HCT116 (cell line): ENCODE measurements around the gene BRD7. TPM values are rescaled to one million over a fixed set of nuclear protein-coding genes. Genes with fewer than 3 reads are reported as not detected.

Experiments
- ATAC-seq: fragments of 200-7000 bp; cut with Tn5 transposase; 2 replicates; pipeline ENCODE4 v1.9.1; 2020; ENCODE audit warnings: mild to moderate bottlenecking, moderate library complexity
- BruUV-seq: library from RNA; stranded (reverse); fragments of 400-500 nt; replicated peaks from 2 replicates; lab custom pipeline; 2021; lab: Mats Ljungman, UMichigan
- CTCF ChIA-PET: fragments of 300-600 bp; sonication (Branson Sonifier 250); formaldehyde crosslinking; loops from one replicate; lab custom pipeline; 2021; ENCODE audit warnings: antibody characterized with exemption; lab: Charles Lee
- POLR2A ChIA-PET: fragments of 300-600, 350-600 bp; sonication (Branson Sonifier 250); formaldehyde crosslinking; loops from one replicate; lab custom pipeline; 2021; ENCODE audit warnings: antibody characterized with exemption; lab: Charles Lee
- RAD21 ChIA-PET, 2 experiments: fragments of 300-600 bp; sonication (Branson Sonifier 250); formaldehyde crosslinking; loops; one replicate each; lab custom pipeline; 2023; ENCODE audit warnings: low total read pairs in 2 of 2; ENCODE audit not compliant: uncharacterized antibody in 2 of 2, unreplicated experiment in 2 of 2, low non-redundant PET in 1 of 2; lab: Charles Lee
- DNase-seq: peaks from one replicate; pipeline ENCODE4 v3.0.0-alpha.2; 2010; ENCODE audit warnings: low read depth, low spot score
- H2AFZ ChIP-seq: fragments of 200-600 bp; shearing (Covaris generic), sonication (generic); 2 replicates; pipeline ENCODE4 v1.6.1; 2017; ENCODE audit warnings: low read depth, mixed run types, mixed read lengths, antibody characterized with exemption, low read length; ENCODE audit not compliant: poor library complexity, severe bottlenecking
- H3K27ac ChIP-seq: 2 replicates; pipeline ENCODE4 v1.5.1; 2012; ENCODE audit warnings: low read depth, low read length
- H3K27me3 ChIP-seq: fragments of 200-600 bp; sonication (generic); 2 replicates; pipeline ENCODE4 v1.6.1; 2016; ENCODE audit warnings: mixed run types, low read length, mixed read lengths; ENCODE audit not compliant: insufficient read depth
- H3K36me3 ChIP-seq, 2 experiments: fragments of 200-500 bp in 1 of 2; fragments of 200-600 bp in 1 of 2; sonication (Bioruptor generic) in 1 of 2; sonication (generic) in 1 of 2; 2 replicates each; pipeline versions ENCODE4 v1.5.1 to v1.6.1; 2014 to 2016; ENCODE audit warnings: low read length in 2 of 2, inconsistent platforms in 1 of 2, mixed read lengths in 1 of 2, mixed run types in 1 of 2; ENCODE audit not compliant: insufficient read depth in 2 of 2, control insufficient read depth in 1 of 2
- H3K4me1 ChIP-seq, 2 experiments: fragments of 200-600 bp in 1 of 2; sonication (generic) in 1 of 2; 2 replicates each; pipeline versions ENCODE4 v1.5.1 to v1.6.1; 2012 to 2017; ENCODE audit warnings: low read length in 2 of 2, inconsistent platforms in 1 of 2, mild to moderate bottlenecking in 1 of 2, mixed read lengths in 1 of 2, mixed run types in 1 of 2, moderate library complexity in 1 of 2; ENCODE audit not compliant: insufficient read depth in 2 of 2, control insufficient read depth in 1 of 2
- H3K4me2 ChIP-seq: fragments of 200-600 bp; sonication (generic); 2 replicates; pipeline ENCODE4 v1.6.1; 2017; ENCODE audit warnings: mixed run types, low read length, mixed read lengths
- H3K4me3 ChIP-seq, 2 experiments: fragments of 200-600 bp in 1 of 2; sonication (generic) in 1 of 2; replicated peaks in 1 of 2; 2 replicates each; pipeline ENCODE4 v1.5.1; 2011 to 2016; ENCODE audit warnings: low read length in 2 of 2, control low read depth in 1 of 2, low read depth in 1 of 2, mild to moderate bottlenecking in 1 of 2, mixed read lengths in 1 of 2, mixed run types in 1 of 2
- H3K79me2 ChIP-seq: fragments of 200-600 bp; sonication (generic); 2 replicates; pipeline ENCODE4 v1.6.1; 2017; ENCODE audit warnings: mild to moderate bottlenecking, mixed run types, low read length, moderate library complexity, mixed read lengths; ENCODE audit not compliant: insufficient read depth
- H3K9ac ChIP-seq: fragments of 200-600 bp; sonication (generic); 2 replicates; pipeline ENCODE4 v1.6.1; 2016; ENCODE audit warnings: low read length, mixed read lengths
- H3K9me2 ChIP-seq: fragments of 200-600 bp; sonication (generic), shearing (Covaris generic); 2 replicates; pipeline ENCODE4 v1.6.1; 2017; ENCODE audit warnings: mixed run types, mild to moderate bottlenecking, moderate library complexity; ENCODE audit not compliant: insufficient read depth
- H3K9me3 ChIP-seq, 2 experiments: fragments of 200-500 bp in 1 of 2; fragments of 200-600 bp in 1 of 2; sonication (Bioruptor generic) in 1 of 2; sonication (generic) in 1 of 2; 2 replicates each; pipeline ENCODE4 v1.6.1; 2014 to 2017; ENCODE audit warnings: low read length in 2 of 2, mixed read lengths in 2 of 2, inconsistent platforms in 1 of 2, low read depth in 1 of 2, mild to moderate bottlenecking in 1 of 2, mixed run types in 1 of 2, moderate library complexity in 1 of 2; ENCODE audit not compliant: control insufficient read depth in 1 of 2, insufficient read depth in 1 of 2
- H4K20me1 ChIP-seq: fragments of 200-600 bp; sonication (generic), shearing (Covaris generic); 2 replicates; pipeline ENCODE4 v1.6.1; 2017; ENCODE audit warnings: mixed run types, mild to moderate bottlenecking, moderate library complexity; ENCODE audit not compliant: insufficient read depth
- CBX3 ChIP-seq: IDR thresholded peaks from 2 replicates; pipeline ENCODE4 v1.6.1; 2012; ENCODE audit warnings: low read depth
- CEBPB ChIP-seq: IDR thresholded peaks from 2 replicates; pipeline ENCODE4 v1.6.1; 2012; ENCODE audit warnings: low read depth
- EGR1 ChIP-seq: IDR thresholded peaks from 2 replicates; pipeline ENCODE4 v1.6.1; 2012; ENCODE audit warnings: low read depth
- EZH2 ChIP-seq: fragments of 200-600 bp; sonication (generic); IDR thresholded peaks from 2 replicates; pipeline ENCODE4 v1.6.1; 2017; ENCODE audit warnings: antibody characterized with exemption, mixed run types
- FOSL1 ChIP-seq: IDR thresholded peaks from 2 replicates; pipeline ENCODE4 v1.6.1; 2012; ENCODE audit warnings: low read depth
- JUND ChIP-seq: IDR thresholded peaks from 2 replicates; pipeline ENCODE4 v1.6.1; 2012
- POLR2A ChIP-seq: IDR thresholded peaks from 2 replicates; pipeline ENCODE4 v1.7.0; 2011; ENCODE audit warnings: borderline replicate concordance; ENCODE audit not compliant: insufficient read depth, insufficient read length; ENCODE audit errors: extremely low read depth
- POLR2AphosphoS5 ChIP-seq: IDR thresholded peaks from 2 replicates; pipeline ENCODE4 v1.6.1; 2011; ENCODE audit warnings: mild to moderate bottlenecking, low read depth, low read length, moderate library complexity
- RAD21 ChIP-seq: IDR thresholded peaks from 2 replicates; pipeline ENCODE4 v1.6.1; 2012; ENCODE audit warnings: low read depth, mild to moderate bottlenecking
- SP1 ChIP-seq: IDR thresholded peaks from 2 replicates; pipeline ENCODE4 v1.6.1; 2012; ENCODE audit warnings: low read depth
- SRF ChIP-seq: IDR thresholded peaks from 2 replicates; pipeline ENCODE4 v1.6.1; 2012; ENCODE audit warnings: low read depth
- TCF7L2 ChIP-seq: IDR thresholded peaks from 2 replicates; pipeline ENCODE4 v1.7.0; 2011; ENCODE audit warnings: borderline replicate concordance, inconsistent platforms; ENCODE audit not compliant: insufficient read depth, insufficient read length; ENCODE audit errors: extremely low read depth
- ZFX ChIP-seq: fragments of 450-650 bp; IDR thresholded peaks from 2 replicates; pipeline ENCODE4 v1.6.1; 2017
- intact Hi-C: fragments of 100-400 bp; cut with micrococcal nuclease; formaldehyde crosslinking; loops from 2 replicates; pipeline ENCODE4 v1.10.0; 2022
- total RNA-seq: library from RNA; stranded (reverse); gene quantifications from one replicate; pipeline ENCODE4 v1.2.1, GENCODE V29; 2021; ENCODE audit not compliant: unreplicated experiment
- TF ChIP-seq, protein P1 (sequence below), 3 experiments: fragments of 200-600 bp in 1 of 3; sonication (generic) in 1 of 3; IDR thresholded peaks in 2 of 3; conservative IDR thresholded peaks in 1 of 3; 2 replicates each; pipeline ENCODE4 v1.5.1; 2012 to 2017; ENCODE audit warnings: low read depth in 2 of 3, low read length in 2 of 3, antibody characterized with exemption in 1 of 3, borderline replicate concordance in 1 of 3, control low read depth in 1 of 3, mild to moderate bottlenecking in 1 of 3, mixed read lengths in 1 of 3, mixed run types in 1 of 3, moderate library complexity in 1 of 3; ENCODE audit not compliant: insufficient read depth in 1 of 3
- TF ChIP-seq, protein P2 (sequence below): IDR thresholded peaks from 2 replicates; pipeline ENCODE4 v1.6.1; 2011; ENCODE audit warnings: mild to moderate bottlenecking, low read length, moderate library complexity; ENCODE audit not compliant: insufficient replicate concordance; ENCODE audit errors: extremely low read depth

BRD7 gene
- total RNA-seq, 1 experiment from 2014 or later: 85.4 TPM

DNA sequence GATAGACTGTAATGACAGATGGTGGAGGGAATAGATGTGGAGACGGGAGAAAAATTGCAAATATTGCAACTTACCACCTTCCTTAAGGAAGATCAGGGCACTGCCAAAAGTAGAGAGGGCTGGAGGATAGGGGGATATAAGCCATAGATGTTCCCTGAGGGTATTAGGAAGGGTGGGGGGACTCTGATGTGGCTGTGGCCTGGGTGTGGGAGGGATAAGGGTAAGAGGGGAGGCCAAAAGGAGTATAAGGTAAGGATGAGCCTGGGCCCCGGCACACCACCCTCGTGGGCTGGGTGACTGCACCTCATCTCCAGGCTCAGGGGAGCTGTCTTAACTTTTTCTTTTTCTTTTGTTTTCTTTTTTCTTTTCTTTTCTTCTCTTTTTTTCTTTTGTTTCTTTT lies 30.6 kb upstream of the BRD7 start:
- POLR2A ChIA-PET: no interaction called here
- TF ChIP-seq JUND (no peak), ZFX (no peak), POLR2AphosphoS5 (no peak), RAD21 (no peak), POLR2A (no peak), SP1 (no peak), FOSL1 (no peak), TCF7L2 (no peak), CEBPB (no peak), SRF (no peak), EGR1 (no peak), CBX3 (no peak), EZH2 (no peak)
- TF ChIP-seq, protein P1, sequence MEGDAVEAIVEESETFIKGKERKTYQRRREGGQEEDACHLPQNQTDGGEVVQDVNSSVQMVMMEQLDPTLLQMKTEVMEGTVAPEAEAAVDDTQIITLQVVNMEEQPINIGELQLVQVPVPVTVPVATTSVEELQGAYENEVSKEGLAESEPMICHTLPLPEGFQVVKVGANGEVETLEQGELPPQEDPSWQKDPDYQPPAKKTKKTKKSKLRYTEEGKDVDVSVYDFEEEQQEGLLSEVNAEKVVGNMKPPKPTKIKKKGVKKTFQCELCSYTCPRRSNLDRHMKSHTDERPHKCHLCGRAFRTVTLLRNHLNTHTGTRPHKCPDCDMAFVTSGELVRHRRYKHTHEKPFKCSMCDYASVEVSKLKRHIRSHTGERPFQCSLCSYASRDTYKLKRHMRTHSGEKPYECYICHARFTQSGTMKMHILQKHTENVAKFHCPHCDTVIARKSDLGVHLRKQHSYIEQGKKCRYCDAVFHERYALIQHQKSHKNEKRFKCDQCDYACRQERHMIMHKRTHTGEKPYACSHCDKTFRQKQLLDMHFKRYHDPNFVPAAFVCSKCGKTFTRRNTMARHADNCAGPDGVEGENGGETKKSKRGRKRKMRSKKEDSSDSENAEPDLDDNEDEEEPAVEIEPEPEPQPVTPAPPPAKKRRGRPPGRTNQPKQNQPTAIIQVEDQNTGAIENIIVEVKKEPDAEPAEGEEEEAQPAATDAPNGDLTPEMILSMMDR (IDR thresholded peaks at IDR 0.05 in 2 of 3, conservative IDR thresholded peaks at IDR 0.05 in 1 of 3; ENCODE audit: borderline replicate concordance in 1 of 3, insufficient read depth in 1 of 3, low read depth in 2 of 3, low read length in 2 of 3): no peak
- TF ChIP-seq, protein P2, sequence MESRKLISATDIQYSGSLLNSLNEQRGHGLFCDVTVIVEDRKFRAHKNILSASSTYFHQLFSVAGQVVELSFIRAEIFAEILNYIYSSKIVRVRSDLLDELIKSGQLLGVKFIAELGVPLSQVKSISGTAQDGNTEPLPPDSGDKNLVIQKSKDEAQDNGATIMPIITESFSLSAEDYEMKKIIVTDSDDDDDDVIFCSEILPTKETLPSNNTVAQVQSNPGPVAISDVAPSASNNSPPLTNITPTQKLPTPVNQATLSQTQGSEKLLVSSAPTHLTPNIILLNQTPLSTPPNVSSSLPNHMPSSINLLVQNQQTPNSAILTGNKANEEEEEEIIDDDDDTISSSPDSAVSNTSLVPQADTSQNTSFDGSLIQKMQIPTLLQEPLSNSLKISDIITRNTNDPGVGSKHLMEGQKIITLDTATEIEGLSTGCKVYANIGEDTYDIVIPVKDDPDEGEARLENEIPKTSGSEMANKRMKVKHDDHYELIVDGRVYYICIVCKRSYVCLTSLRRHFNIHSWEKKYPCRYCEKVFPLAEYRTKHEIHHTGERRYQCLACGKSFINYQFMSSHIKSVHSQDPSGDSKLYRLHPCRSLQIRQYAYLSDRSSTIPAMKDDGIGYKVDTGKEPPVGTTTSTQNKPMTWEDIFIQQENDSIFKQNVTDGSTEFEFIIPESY: no peak
- TF ChIP-seq, all 23 proteins: peak for 0
- peaks cover 12 to 28% of the 10 kb centered on the region in 2 experiments for H3K4me1 ChIP-seq
- ATAC-seq: no peak
- no peaks in the 10 kb centered on the region for H3K27me3 ChIP-seq
- no peak overlapping the region for H3K9ac ChIP-seq
- no peaks in the 10 kb centered on the region for H3K9me2 ChIP-seq
- DNase-seq: no peak
- H4K20me1 ChIP-seq: no peaks in the 10 kb centered on the region
- H3K27ac ChIP-seq: no peak overlapping the region
- RAD21 ChIA-PET: no interaction called here
- intact Hi-C loops: no loop called here
- no peaks in the 10 kb centered on the region for H3K36me3 ChIP-seq
- CTCF ChIA-PET: no interaction called here
- no TSS peak for BruUV-seq
- no peak overlapping the region for H3K4me2 ChIP-seq
- H3K9me3 ChIP-seq: no peaks in the 10 kb centered on the region
- H3K79me2 ChIP-seq: no peaks in the 10 kb centered on the region
- no peak overlapping the region for H2AFZ ChIP-seq
- no peak overlapping the region for H3K4me3 ChIP-seq
